Middle frontal gyrus (tissue), 1 donor: ENCODE data around the gene GLP1R.

Experiments
- DNase-seq: peaks from one replicate; pipeline ENCODE4 v3.0.0-alpha.2; 2015; ENCODE audit warnings: low spot score; ENCODE audit errors: extremely low spot score

The GLP1R gene

GRCh38 chr6:39061588-39061987 lies 13.0 kb downstream of the GLP1R start:
- DNase-seq: no peak

GRCh38 chr6:39062014-39062740 lies 13.6 kb downstream of the GLP1R start:
- DNase-seq: no peak

- no peak for DNase-seq
Observed at GRCh38 chr6:39063526-39063925, 14.9 kb downstream of the GLP1R start.

- no peak for DNase-seq
Observed at GRCh38 chr6:39065561-39065960, 17.0 kb downstream of the GLP1R start.

- no peak for DNase-seq
Observed at GRCh38 chr6:39068391-39068790, 19.8 kb downstream of the GLP1R start.

- no peak for DNase-seq
Observed at GRCh38 chr6:39072830-39073229, 24.2 kb downstream of the GLP1R start.

GRCh38 chr6:39073471-39074355 lies 25.1 kb downstream of the GLP1R start:
- no peak for DNase-seq

- no peak for DNase-seq
Observed at GRCh38 chr6:39074486-39074885, 25.9 kb downstream of the GLP1R start.

- no peak for DNase-seq
Observed at GRCh38 chr6:39075010-39075686, 26.6 kb downstream of the GLP1R start.

- no peak for DNase-seq
Observed at GRCh38 chr6:39075807-39076622, 27.4 kb downstream of the GLP1R start.

- DNase-seq: no peak
Observed at GRCh38 chr6:39076623-39077535, 28.3 kb downstream of the GLP1R start.

- no peak for DNase-seq
Observed at GRCh38 chr6:39077882-39078594, 29.5 kb downstream of the GLP1R start.

GRCh38 chr6:39078695-39079094 lies 30.1 kb downstream of the GLP1R start:
- DNase-seq: no peak

- no peak for DNase-seq
Observed at GRCh38 chr6:39079197-39080125, 30.9 kb downstream of the GLP1R start.

GRCh38 chr6:39080246-39080875 lies 31.8 kb downstream of the GLP1R start:
- DNase-seq: no peak

- no peak for DNase-seq
Observed at GRCh38 chr6:39082310-39082709, 33.7 kb downstream of the GLP1R start.

- DNase-seq: no peak
Observed at GRCh38 chr6:39083231-39083634, 34.7 kb downstream of the GLP1R start.

GRCh38 chr6:39084506-39084905 lies 35.9 kb downstream of the GLP1R start:
- no peak for DNase-seq
